GM21528 (cell line): ENCODE results near the gene LRRC42.
"Not testable (repeated sequence)": the region's sequence is repeated elsewhere in the genome, so short reads cannot be mapped to it uniquely, and the experiment has no call there.

ENCODE experiments used
- ATAC-seq: cut with Tn5 transposase; IDR thresholded peaks from one replicate; pipeline ENCODE4 v1.9.1; 2021; ENCODE audit warnings: mild to moderate bottlenecking, moderate library complexity; ENCODE audit not compliant: unreplicated experiment, low FRiP score

LRRC42 gene

GRCh38 chr1:54002544-54003248 is 56.5 kb downstream of the LRRC42 start:
- no peak for ATAC-seq

DNA sequence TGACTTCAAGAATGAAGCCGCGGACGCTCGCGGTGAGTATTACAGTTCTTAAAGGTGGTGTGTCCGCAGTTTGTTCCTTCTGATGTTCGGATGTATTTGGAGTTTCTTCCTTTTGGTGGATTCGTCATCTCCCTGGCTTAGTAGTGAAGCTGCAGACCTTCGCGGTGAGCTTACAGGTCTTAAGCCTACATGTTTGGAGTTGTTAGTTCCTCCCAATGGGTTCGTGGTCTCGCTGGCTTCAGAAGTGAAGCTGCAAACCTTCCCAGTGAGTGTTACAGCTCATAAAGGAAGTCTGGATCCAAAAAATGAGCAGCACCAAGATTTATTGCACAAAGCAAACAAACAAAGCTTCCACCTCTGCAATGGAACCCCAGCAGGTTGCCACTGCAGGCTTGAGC is 57.1 kb downstream of the LRRC42 start:
- no peak for ATAC-seq

- ATAC-seq: not testable (repeated sequence)
These were observed 57.8 kb downstream of the LRRC42 start for GRCh38 chr1:54003750-54004480.

- ATAC-seq: no peak
These were observed 58.4 kb downstream of the LRRC42 start for GRCh38 chr1:54004481-54005049.

- ATAC-seq: no peak
These were observed 60.4 kb downstream of the LRRC42 start for GRCh38 chr1:54006508-54006907.

DNA sequence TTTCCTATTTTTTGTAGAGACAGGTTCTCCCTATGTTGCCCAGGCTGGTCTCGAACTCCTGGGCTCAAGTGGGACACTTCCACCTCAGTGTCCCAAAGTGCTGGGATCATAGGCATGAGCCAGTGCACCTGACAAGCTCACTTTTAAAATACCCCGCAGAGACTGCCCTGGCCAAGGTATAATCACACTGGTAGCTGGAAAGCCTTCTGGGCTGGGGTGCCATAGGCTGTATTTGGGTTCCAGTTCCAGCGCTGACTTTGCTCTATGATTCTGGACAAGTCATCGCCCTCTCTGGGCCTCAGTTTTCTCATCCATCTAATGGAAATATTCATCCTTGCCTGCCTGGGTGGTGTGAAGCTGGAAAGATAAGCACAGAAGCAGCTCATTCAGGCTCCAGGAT is 61.5 kb downstream of the LRRC42 start:
- ATAC-seq: no peak

- ATAC-seq: no peak
These were observed 62.7 kb downstream of the LRRC42 start for GRCh38 chr1:54008876-54009275.

- no peak for ATAC-seq
These were observed 63.3 kb downstream of the LRRC42 start for GRCh38 chr1:54009406-54009805.

DNA sequence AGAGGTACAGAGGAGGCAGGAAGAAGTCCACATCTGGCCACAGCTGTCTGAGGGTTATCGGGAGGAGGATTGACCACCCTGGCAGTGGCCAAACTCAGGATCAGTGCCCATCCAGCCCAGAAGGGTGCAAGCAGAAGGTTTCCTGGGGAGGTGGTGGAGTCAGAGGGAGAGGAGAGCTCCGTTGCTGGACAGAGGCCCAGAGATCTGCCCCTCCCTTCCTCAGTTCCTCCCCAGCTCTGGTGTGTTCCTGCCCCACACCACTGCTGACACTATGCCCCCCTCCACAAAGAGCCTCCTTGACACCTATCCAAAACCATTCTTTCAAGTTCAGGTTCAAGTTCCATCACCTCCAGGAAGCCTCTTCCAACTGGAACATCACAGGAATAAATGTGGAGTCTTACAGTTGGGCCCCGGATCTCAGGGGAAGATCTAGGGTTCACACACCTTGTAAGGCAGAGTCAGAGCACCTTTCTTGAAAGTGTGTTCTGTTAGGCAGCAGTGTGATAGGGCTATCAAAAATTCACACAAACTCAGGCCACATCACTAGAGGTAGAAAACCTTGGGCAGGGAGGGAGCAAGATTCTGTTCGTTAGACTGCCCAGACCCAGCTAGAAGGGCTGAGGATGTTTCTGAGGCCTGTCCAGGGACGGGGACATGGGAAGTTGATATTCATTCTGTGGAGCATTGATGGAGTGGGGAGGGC is 64.4 kb downstream of the LRRC42 start:
- ATAC-seq: no peak

DNA sequence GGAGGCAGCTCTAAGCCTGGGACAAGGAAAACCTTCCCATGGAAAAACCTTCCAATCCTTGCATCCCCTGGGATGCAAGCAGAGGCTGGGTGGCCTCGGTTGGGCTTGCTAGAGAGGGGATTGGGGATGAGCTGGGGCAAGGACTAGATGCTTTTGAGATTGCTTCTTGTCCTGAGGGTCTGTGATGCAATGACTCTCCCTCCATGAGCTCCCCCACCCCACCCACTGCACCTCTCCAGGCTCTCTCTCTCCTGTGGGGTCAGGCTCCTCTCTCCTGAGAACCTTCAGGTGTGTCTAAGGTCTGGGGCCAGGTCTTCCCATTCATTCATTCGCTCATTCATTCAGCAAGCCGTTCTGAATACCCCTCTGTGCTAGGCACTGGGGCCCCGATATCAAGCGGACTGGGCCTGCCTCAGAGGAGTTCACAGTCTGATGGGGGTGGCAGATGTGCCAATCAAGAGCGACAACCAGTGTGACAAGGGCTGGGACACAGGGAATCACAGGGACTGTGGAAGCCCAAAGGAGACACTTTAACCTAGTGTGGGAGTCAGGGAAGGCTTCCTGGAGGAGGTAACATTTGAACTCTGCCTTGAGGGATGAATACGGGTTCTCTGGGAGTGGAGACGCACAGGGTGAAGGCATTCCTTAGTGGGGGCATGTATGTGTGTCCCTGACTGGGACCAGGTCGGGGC is 65.3 kb downstream of the LRRC42 start:
- no peak for ATAC-seq

- ATAC-seq: no peak
These were observed 65.8 kb downstream of the LRRC42 start for GRCh38 chr1:54012008-54012325.

DNA sequence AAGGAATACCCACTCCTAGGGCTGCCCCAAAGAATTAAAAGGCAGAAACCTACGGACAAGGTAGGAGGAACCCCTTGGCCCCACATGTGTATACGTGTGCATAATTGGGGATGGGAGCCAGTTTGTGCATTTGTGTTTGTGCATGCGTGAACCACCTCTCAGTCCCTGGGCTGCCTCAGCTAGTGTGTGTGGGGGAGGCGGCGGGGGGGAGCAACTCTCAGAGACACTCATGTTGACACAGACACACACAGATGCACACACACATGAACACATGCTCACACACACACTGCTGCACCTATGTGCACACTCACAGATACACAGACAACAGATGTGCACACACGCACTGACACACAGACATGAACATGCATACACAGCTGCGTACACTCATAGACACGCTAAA is 66.7 kb downstream of the LRRC42 start:
- no peak for ATAC-seq

GRCh38 chr1:54013393-54014008 is 67.4 kb downstream of the LRRC42 start:
- ATAC-seq: no peak

- ATAC-seq: no peak
These were observed 68.0 kb downstream of the LRRC42 start for GRCh38 chr1:54014009-54014629.

- no peak for ATAC-seq
These were observed 70.5 kb downstream of the LRRC42 start for GRCh38 chr1:54016343-54017282.
